ENCODE data around the gene ANO7. TPM values are rescaled to one million over a fixed set of nuclear protein-coding genes. Genes with fewer than 3 reads are reported as not detected.
A peak's percentile ranks its signal among the peaks of the same experiment; 100 is the strongest.

Gene ANO7
- total and polyA plus RNA-seq, 2 of the 13 experiments (the other 11 are each of a cell fraction or from before 2014, with no cell fraction given) = 4.1 to 4.9 TPM

GRCh38 chr2:241213041-241213440 is 24.6 kb downstream of the ANO7 start (continued):
- TF ChIP-seq UBTF (CRISPR knock-in tag; IDR thresholded peaks at IDR 0.05) = 0 out of 2 replicates have a peak, but pooled peaks have one; percentile 20
- no peak for TF ChIP-seq MXD4 (CRISPR knock-in tag; IDR thresholded peaks at IDR 0.05)
- no peak for TF ChIP-seq SNRNP70 (IDR thresholded peaks at IDR 0.05; ENCODE audit: low read depth, low read length)
- no peak for TF ChIP-seq GATAD2A (CRISPR knock-in tag; IDR thresholded peaks at IDR 0.05)
- no peak for TF ChIP-seq ZNF292 (CRISPR knock-in tag; IDR thresholded peaks at IDR 0.05; ENCODE audit: borderline replicate concordance, low read depth)
- no peak for TF ChIP-seq HOMEZ (CRISPR knock-in tag; IDR thresholded peaks at IDR 0.05; ENCODE audit: low read depth)
- no peak for TF ChIP-seq SP1 (IDR thresholded peaks at IDR 0.05)
- no peak for TF ChIP-seq SP1 (CRISPR knock-in tag; IDR thresholded peaks at IDR 0.05)
- no peak for TF ChIP-seq DPF2 (CRISPR knock-in tag; IDR thresholded peaks at IDR 0.05; ENCODE audit: borderline replicate concordance, low read depth)

- in situ Hi-C loops (cut with HindIII; ENCODE audit: extremely low pct_ligation_motif_present, low pct_unique_long_range_greater_than_20kb) = loop anchor here (25.0 kb wide), 1 partner anchor 651 kb away; the partner anchor contains the start of genes ANKMY1, DUSP28 and RNPEPL1
- no peak for ATAC-seq
- no peak for DNase-seq (ENCODE audit: low spot score)
- Histone ChIP-seq H3K27me3 (ENCODE audit: control insufficient read depth in 1 of 2, insufficient read depth in 2 of 2, low read length in 2 of 2) (peaks cover 25 to 54% of the 10 kb centered on the region in 2 experiments), H3K9ac (ENCODE audit: insufficient read depth, low read depth, low read length) (no peak overlapping the region), H3K4me2 (ENCODE audit: low read depth, low read length) (no peak overlapping the region), H3K4me3 (replicated peaks in 1 of 3; ENCODE audit: insufficient read depth in 1 of 3, low read depth in 2 of 3, low read length in 3 of 3) (no peak overlapping the region), H3K79me2 (ENCODE audit: insufficient read depth, low read length) (no peaks in the 10 kb centered on the region), H3K27ac (ENCODE audit: extremely low read length, insufficient read depth, low read length) (no peak overlapping the region), H4K20me1 (ENCODE audit: insufficient read depth, low read length) (no peaks in the 10 kb centered on the region), H3K36me3 (replicated peaks in 1 of 2; ENCODE audit: control insufficient read depth in 1 of 2, insufficient read depth in 2 of 2, low read length in 2 of 2) (no peaks in the 10 kb centered on the region), H3K9me3 (ENCODE audit: low read length) (no peaks in the 10 kb centered on the region), H2AFZ (ENCODE audit: low read length) (no peak overlapping the region), H3K4me1 (ENCODE audit: insufficient read depth, low read length) (peaks cover 36% of the 10 kb centered on the region)
- ChIA-PET CTCF (ENCODE audit: low intra/inter-chr PET ratio, low total read pairs) (no interaction called here), POLR2A (no interaction called here)
- WGBS (ENCODE audit: low lambda C conversion rate) = 70% methylated on average over 7 of the region's 7 CpGs
- intact Hi-C loops (cut with micrococcal nuclease; ENCODE audit: unreplicated experiment) = no loop called here
- no peak for FAIRE-seq
- no TSS peak for BruUV-seq (replicated peaks)
- no peak for TF ChIP-seq HES4 (CRISPR knock-in tag; IDR thresholded peaks at IDR 0.05; ENCODE audit: borderline replicate concordance)
- TF ChIP-seq AGO2 (optimal IDR thresholded peaks at IDR 0.05; ENCODE audit: low read depth, low read length) = peak; percentile 7
Measured at GRCh38 chr2:241213567-241213966, 25.1 kb downstream of the ANO7 start.
